ENCODE measurements around the gene MCRIP1.

MCRIP1 gene

DNA sequence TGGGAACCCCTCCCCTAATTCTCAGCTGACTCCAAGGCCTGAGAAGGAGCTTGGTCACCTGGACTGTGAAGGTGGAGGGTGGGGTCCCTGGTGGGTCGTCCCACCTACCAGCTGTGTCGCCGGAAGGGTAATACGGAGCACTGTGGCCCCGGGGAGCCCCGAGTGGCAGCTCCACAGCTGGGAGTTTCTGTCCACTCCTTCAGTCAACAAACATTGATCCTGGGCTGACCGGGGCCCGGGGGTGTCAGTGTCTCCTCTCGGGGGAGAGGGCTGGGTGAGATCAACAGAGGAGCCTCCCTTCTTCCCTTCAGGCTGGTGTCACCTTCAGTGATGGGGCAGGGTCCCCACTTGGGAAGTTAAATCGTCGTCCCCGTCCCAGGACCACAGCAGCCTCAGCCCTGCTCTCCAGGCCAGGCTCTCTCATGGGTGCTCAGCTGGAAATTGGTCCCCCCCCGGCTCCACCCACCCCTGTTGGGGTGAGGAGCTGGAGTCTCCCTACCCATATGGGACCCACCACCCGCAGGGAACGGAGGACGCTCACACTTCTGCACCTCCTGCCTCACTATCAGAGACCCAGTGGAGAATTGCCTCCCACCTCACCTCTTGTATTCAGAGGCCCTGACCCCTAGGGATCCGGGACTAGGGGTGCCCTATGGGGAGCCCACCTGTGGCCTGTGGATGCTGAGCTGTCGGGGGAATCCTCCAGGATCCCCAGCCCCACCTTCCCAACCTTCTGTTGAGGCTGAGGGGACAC is 27.2 kb downstream of the MCRIP1 start:
- TF ChIP-seq, protein P1, sequence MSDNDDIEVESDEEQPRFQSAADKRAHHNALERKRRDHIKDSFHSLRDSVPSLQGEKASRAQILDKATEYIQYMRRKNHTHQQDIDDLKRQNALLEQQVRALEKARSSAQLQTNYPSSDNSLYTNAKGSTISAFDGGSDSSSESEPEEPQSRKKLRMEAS (IDR thresholded peaks at IDR 0.05), result no peak
- TF ChIP-seq, protein P2, sequence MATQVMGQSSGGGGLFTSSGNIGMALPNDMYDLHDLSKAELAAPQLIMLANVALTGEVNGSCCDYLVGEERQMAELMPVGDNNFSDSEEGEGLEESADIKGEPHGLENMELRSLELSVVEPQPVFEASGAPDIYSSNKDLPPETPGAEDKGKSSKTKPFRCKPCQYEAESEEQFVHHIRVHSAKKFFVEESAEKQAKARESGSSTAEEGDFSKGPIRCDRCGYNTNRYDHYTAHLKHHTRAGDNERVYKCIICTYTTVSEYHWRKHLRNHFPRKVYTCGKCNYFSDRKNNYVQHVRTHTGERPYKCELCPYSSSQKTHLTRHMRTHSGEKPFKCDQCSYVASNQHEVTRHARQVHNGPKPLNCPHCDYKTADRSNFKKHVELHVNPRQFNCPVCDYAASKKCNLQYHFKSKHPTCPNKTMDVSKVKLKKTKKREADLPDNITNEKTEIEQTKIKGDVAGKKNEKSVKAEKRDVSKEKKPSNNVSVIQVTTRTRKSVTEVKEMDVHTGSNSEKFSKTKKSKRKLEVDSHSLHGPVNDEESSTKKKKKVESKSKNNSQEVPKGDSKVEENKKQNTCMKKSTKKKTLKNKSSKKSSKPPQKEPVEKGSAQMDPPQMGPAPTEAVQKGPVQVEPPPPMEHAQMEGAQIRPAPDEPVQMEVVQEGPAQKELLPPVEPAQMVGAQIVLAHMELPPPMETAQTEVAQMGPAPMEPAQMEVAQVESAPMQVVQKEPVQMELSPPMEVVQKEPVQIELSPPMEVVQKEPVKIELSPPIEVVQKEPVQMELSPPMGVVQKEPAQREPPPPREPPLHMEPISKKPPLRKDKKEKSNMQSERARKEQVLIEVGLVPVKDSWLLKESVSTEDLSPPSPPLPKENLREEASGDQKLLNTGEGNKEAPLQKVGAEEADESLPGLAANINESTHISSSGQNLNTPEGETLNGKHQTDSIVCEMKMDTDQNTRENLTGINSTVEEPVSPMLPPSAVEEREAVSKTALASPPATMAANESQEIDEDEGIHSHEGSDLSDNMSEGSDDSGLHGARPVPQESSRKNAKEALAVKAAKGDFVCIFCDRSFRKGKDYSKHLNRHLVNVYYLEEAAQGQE (IDR thresholded peaks at IDR 0.05; ENCODE audit: low read depth), result no peak
- TF ChIP-seq TEAD4 (IDR thresholded peaks at IDR 0.05), result no peak

DNA sequence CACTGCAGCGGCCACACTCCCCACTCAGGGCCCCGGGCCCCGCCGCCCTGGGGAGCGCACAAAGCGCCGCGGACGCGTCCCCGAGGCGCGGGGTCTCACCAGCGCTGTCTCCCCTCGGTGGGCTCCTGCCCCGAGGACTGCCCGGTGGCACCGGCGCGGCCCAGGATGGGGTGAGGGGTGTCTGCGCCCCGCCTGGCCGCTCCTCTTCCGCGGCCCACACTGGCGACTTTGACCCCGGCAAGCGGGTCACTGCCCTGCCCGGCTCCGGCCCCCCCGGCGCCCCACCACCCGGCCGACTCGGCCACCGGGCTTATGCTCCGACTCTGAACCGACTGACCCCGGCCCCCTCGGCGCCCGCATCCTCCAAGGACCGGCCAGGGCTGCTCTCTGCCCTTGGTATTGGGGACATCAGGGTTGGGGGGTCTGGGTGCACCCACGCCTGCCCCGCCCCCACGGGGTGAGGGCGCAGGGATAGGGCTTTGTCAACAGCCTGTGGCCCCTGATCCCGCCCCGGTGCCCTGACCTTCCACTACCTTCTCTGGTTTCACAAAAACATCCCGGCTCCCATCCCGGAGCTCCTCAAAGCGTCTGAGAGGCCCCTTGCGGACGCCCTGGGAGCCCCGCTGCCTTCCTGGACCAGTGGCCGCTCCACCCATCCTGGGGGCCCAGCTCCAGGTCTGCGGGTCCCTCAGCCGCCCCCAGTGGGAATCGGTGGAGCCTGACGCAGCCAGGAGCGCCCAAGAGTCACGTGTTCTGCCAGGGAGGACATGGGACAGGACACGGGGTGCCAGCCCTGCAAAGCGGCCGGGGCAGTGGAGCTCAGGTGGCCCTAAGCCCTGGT is 28.3 kb downstream of the MCRIP1 start:
- TF ChIP-seq, protein P3, sequence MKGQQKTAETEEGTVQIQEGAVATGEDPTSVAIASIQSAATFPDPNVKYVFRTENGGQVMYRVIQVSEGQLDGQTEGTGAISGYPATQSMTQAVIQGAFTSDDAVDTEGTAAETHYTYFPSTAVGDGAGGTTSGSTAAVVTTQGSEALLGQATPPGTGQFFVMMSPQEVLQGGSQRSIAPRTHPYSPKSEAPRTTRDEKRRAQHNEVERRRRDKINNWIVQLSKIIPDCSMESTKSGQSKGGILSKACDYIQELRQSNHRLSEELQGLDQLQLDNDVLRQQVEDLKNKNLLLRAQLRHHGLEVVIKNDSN (IDR thresholded peaks at IDR 0.05), result peak; percentile 78
- no peak for TF ChIP-seq FOXM1 (IDR thresholded peaks at IDR 0.05; ENCODE audit: borderline replicate concordance, low read depth)
- TF ChIP-seq, protein P1 (IDR thresholded peaks at IDR 0.05), result no peak
- TF ChIP-seq, protein P2 (IDR thresholded peaks at IDR 0.05; ENCODE audit: low read depth), result no peak

DNA sequence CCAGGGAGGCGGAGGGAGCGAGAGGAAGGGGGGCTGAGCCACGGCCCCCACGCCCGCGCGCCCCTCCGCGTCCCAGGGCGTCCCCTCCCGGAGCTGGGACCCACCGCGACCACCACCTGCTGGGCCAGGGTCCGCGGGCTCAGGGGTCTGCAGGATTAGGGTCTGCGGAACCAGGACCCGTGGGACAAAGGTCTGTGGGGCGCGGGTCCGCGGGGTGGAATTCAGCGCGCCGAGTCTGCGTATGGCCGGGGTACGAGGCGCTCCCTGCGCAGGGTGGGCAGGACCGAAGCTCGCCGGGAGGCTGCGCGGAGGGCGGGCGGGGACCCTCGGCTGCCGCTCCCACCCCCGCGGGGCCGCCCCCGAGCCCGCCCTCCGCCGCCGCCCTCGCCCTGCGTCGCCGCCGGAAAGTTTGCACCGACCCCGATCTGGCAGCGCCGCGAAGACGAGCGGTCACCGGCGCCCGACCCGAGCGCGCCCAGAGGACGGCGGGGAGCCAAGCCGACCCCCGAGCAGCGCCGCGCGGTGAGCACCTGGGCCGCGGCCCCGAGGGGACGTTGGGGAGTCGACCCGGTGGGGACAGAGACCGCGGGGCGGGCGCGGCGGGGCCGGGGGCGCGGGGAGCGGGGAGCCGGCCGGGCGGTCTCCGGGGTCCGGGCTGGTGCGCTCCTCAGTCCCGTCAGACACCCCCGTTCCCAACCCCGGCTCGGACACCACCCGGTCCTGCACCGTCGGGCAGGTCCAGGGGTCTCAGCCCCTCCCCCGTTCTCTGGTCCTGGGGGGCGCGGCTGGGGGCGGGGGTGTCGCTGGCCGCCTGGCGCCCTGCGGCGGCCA is 29.1 kb downstream of the MCRIP1 start, which contains the start of gene GCGR:
TSS of gene GCGR (plus strand) at position 423 of the 831 bp plus-strand sequence. CDS start 4,869 bp downstream, outside the sequence.
- TF ChIP-seq TAF1 (IDR thresholded peaks at IDR 0.05; ENCODE audit: low read depth) (no peak), CREB1 (IDR thresholded peaks at IDR 0.05; ENCODE audit: low read depth) (no peak), EP300 (IDR thresholded peaks at IDR 0.05; ENCODE audit: borderline replicate concordance) (no peak), NFIC (IDR thresholded peaks at IDR 0.05) (no peak), TCF12 (IDR thresholded peaks at IDR 0.05; ENCODE audit: low read depth) (no peak), RAD21 (IDR thresholded peaks at IDR 0.05; ENCODE audit: low read depth) (no peak)
- TF ChIP-seq, protein P2 (IDR thresholded peaks at IDR 0.05; ENCODE audit: low read depth), result no peak
- TF ChIP-seq, protein P3 (IDR thresholded peaks at IDR 0.05), result no peak

DNA sequence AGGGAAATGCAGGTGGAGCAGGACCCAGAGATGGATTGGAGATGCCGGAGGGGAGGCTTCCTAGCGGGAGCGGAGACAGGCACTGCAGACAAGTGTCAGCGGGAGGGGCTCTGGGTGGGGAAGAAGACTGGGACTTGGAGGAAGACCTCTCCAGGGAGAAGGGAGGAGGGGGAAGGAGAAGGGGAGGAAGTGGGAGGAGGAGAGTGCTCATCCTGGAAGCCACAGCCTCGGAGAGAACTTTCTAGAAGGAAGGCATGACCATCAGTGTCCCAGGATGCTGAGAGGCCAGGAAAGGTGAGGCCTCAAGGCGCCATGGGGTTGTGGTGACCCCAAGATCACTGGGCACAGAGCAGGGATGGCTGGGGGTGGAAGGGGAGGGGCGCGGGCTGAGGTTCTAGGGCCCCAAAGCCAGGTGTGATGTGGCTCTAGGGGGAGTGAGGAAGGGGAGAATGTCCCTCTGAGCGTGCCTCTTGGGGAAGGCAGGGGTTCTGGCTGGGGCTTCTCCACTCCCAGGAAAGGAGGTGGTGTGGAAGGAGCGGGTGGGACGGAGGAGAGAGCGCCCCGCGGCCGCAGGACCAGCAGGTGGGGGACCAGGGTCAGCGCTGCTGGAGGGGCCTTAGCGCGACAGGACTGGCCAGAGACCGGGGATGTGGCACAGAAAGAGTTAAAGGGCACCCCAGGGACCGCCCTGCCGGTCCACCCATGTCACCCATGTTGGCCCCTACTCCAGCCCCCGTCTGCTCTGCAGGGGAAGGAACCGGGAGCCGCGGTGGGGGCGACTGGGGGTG is 30.0 kb downstream of the MCRIP1 start:
- TF ChIP-seq ZBTB7A (IDR thresholded peaks at IDR 0.05; ENCODE audit: low read depth) (no peak), YY1 (IDR thresholded peaks at IDR 0.05; ENCODE audit: low read depth) (no peak), EP300 (IDR thresholded peaks at IDR 0.05; ENCODE audit: borderline replicate concordance) (no peak), CREB1 (IDR thresholded peaks at IDR 0.05; ENCODE audit: low read depth) (no peak)

Measured in Ishikawa (cell line).